CD4-positive, alpha-beta T cell (primary cell): ENCODE results near the gene TMSB4X. TPM values are rescaled to one million over a fixed set of nuclear protein-coding genes. Genes with fewer than 3 reads are reported as not detected.

ENCODE experiments used
- ATAC-seq: fragments of 200-7000 bp; cut with Tn5 transposase; one replicate; pipeline ENCODE4 v1.10.0; 2022; ENCODE audit warnings: mild to moderate bottlenecking; ENCODE audit not compliant: poor library complexity
- CTCF ChIA-PET: fragments of 350-600 bp; sonication (Branson Sonifier 250); formaldehyde crosslinking; loops from one replicate; lab custom pipeline; 2021; ENCODE audit warnings: antibody characterized with exemption, inconsistent platforms; lab: Charles Lee
- POLR2A ChIA-PET: fragments of 350-600 bp; sonication (Branson Sonifier 250); formaldehyde crosslinking; loops from one replicate; lab custom pipeline; 2021; ENCODE audit warnings: antibody characterized with exemption, inconsistent platforms; lab: Charles Lee
- DNase-seq, 14 experiments: peaks; one replicate each; pipeline ENCODE4 v3.0.0-alpha.2; 2013 to 2020; ENCODE audit warnings: mixed read lengths in 2 of 14
- H3K27ac ChIP-seq, 2 donors: one replicate each; pipeline versions ENCODE4 v1.5.1 to v1.7.0; 2013; ENCODE audit warnings: low read length in 2 of 2, low read depth in 1 of 2, mild to moderate bottlenecking in 1 of 2
- H3K27me3 ChIP-seq, 2 experiments: 1 replicate in 1 of 2; 2 replicates in 1 of 2; pipeline versions ENCODE4 v1.6.1 to v1.7.0; 2013; ENCODE audit warnings: low read length in 2 of 2, control low read depth in 1 of 2, mild to moderate bottlenecking in 1 of 2, moderate library complexity in 1 of 2; ENCODE audit not compliant: insufficient read depth in 2 of 2, control insufficient read depth in 1 of 2
- H3K36me3 ChIP-seq: one replicate; pipeline ENCODE4 v1.6.1; 2013; ENCODE audit warnings: low read length, control low read depth; ENCODE audit not compliant: insufficient read depth
- H3K4me1 ChIP-seq: one replicate; pipeline ENCODE4 v1.6.1; 2013; ENCODE audit warnings: low read length, control low read depth; ENCODE audit not compliant: insufficient read depth
- H3K4me3 ChIP-seq: one replicate; pipeline ENCODE4 v1.5.1; 2013; ENCODE audit warnings: mild to moderate bottlenecking, low read length, moderate library complexity
- H3K9me3 ChIP-seq, 2 experiments: 1 replicate in 1 of 2; 2 replicates in 1 of 2; pipeline versions ENCODE4 v1.6.1 to v1.7.0; 2013; ENCODE audit warnings: low read length in 2 of 2, mild to moderate bottlenecking in 2 of 2, control low read depth in 1 of 2, moderate library complexity in 1 of 2; ENCODE audit not compliant: control insufficient read depth in 1 of 2, insufficient read depth in 1 of 2
- H3K27ac Mint-ChIP-seq: one replicate; pipeline ENCODE4 v1.8.0; 2020; ENCODE audit warnings: mixed read lengths
- H3K27me3 Mint-ChIP-seq: one replicate; pipeline ENCODE4 v1.8.0; 2021; ENCODE audit warnings: mixed read lengths
- H3K36me3 Mint-ChIP-seq: one replicate; pipeline ENCODE4 v1.8.0; 2021; ENCODE audit warnings: low read depth, mixed read lengths
- H3K4me1 Mint-ChIP-seq: one replicate; pipeline ENCODE4 v1.8.0; 2021; ENCODE audit warnings: low read depth, mixed read lengths
- H3K4me3 Mint-ChIP-seq: one replicate; pipeline ENCODE4 v1.8.0; 2020; ENCODE audit warnings: mild to moderate bottlenecking, mixed read lengths
- H3K9me3 Mint-ChIP-seq: one replicate; pipeline ENCODE4 v1.8.0; 2020; ENCODE audit warnings: mixed read lengths
- CTCF ChIP-seq: fragments of 200-600 bp; IDR thresholded peaks from one replicate; pipeline ENCODE4 v1.8.0; 2022; ENCODE audit warnings: antibody characterized with exemption, mild to moderate bottlenecking
- intact Hi-C, 2 experiments: fragments of 100-400 bp; cut with DNase I in 1 of 2; cut with micrococcal nuclease in 1 of 2; formaldehyde crosslinking; loops; one replicate each; pipeline versions ENCODE4 v1.15.1 to v1.9.0; 2023 to 2025; cut with DNase I, micrococcal nuclease
- total RNA-seq, 174 experiments: library from RNA in 2 of 174; stranded (reverse) in 2 of 174; gene quantifications; one replicate each; pipeline ENCODE4 v1.2.3 and lab custom pipeline; 2021 to 2026

Gene TMSB4X
- total RNA-seq, 2 experiments from 2014 or later: 2,621 to 2,738 TPM

- Histone ChIP-seq H3K27me3 (no peaks in the 10 kb centered on the region), H3K27ac (peak overlapping the region; percentile 76 to 91), H3K36me3 (no peaks in the 10 kb centered on the region), H3K4me3 (peak overlapping the region; percentile 59), H3K4me1 (peaks cover 89% of the 10 kb centered on the region), H3K9me3 (no peaks in the 10 kb centered on the region)
- Mint-ChIP-seq H3K27me3 (no peaks in the 10 kb centered on the region), H3K4me3 (peak overlapping the region; percentile 83), H3K9me3 (no peaks in the 10 kb centered on the region), H3K4me1 (peaks cover 93% of the 10 kb centered on the region), H3K27ac (peak overlapping the region; percentile 95), H3K36me3 (no peaks in the 10 kb centered on the region)
- ChIA-PET CTCF (interaction anchor here (0.7 to 5.7 kb wide), 12 partner anchors 8 to 1078 kb away, joined by 3 to 181 read pairs (median 4); partner anchors contain the start of genes GEMIN8 and TMSB4X), POLR2A (interaction anchor here (0.6 to 17.7 kb wide), 16 partner anchors 22 to 537 kb away, joined by 3 to 1050 read pairs (median 6); partner anchors contain the start of gene TMSB4X)
- intact Hi-C loops: loop anchor here (1.0 to 10.0 kb wide), 6 partner anchors 16 to 201 kb away; partner anchors contain the start of gene TMSB4X (in 1 of the 2)
- DNase-seq (peak; percentile 55 to 88 (median 66)), ATAC-seq (peak; percentile 66)
- TF ChIP-seq CTCF: peak; percentile 66
These were observed 23.9 kb upstream of the TMSB4X start for GRCh38 chrX:12950851-12951594.

DNA sequence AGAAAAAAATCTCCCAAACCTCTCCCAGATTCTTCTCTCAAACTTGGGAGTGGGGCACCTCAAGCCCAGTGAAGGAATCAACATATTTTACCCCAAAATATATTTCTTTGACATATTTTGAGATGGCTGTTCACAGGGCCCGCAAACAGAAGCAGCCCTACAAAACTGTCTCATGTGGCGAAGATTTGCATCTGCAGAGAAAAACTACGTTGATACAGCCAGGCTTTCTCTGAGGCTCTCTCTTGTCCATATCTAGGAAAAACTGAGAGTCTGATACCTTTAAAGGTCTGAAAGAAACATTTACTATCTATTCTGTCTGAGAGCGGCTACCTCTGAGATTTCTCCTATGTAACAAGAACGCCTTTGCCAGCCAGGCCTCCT, 23.3 kb upstream of the TMSB4X start:
- ATAC-seq (peak; percentile 21), DNase-seq (peak in 2 of 14 experiments; percentile 60 to 65)
- H3K36me3 ChIP-seq: no peaks in the 10 kb centered on the region
- peak overlapping the region; percentile 59 for H3K4me3 ChIP-seq
- peaks cover 94% of the 10 kb centered on the region for H3K4me1 ChIP-seq
- Mint-ChIP-seq H3K27me3 (no peaks in the 10 kb centered on the region), H3K9me3 (no peaks in the 10 kb centered on the region), H3K36me3 (no peaks in the 10 kb centered on the region), H3K27ac (peak overlapping the region; percentile 95), H3K4me1 (peaks cover 93% of the 10 kb centered on the region), H3K4me3 (peak overlapping the region; percentile 83)
- intact Hi-C loops: loop anchor here (1.0 to 10.0 kb wide), 5 partner anchors 16 to 201 kb away; partner anchors contain the start of gene TMSB4X (in 1 of the 2)
- H3K27me3 ChIP-seq: no peaks in the 10 kb centered on the region
- POLR2A ChIA-PET: interaction anchor here (0.6 to 17.7 kb wide), 13 partner anchors 21 to 144 kb away, joined by 3 to 1050 read pairs (median 7); partner anchors contain the start of gene TMSB4X
- TF ChIP-seq CTCF: no peak
- CTCF ChIA-PET: interaction anchor here (0.7 to 5.7 kb wide), 9 partner anchors 23 to 1078 kb away, joined by 3 to 181 read pairs (median 5); partner anchors contain the start of genes GEMIN8 and TMSB4X
- H3K27ac ChIP-seq: peak overlapping the region; percentile 76 to 91
- H3K9me3 ChIP-seq: no peaks in the 10 kb centered on the region

- Histone ChIP-seq H3K4me1 (peaks cover 87% of the 10 kb centered on the region), H3K27ac (peak overlapping the region; percentile 87 to 89), H3K36me3 (no peaks in the 10 kb centered on the region), H3K9me3 (no peaks in the 10 kb centered on the region), H3K4me3 (peak overlapping the region; percentile 31), H3K27me3 (no peaks in the 10 kb centered on the region)
- Mint-ChIP-seq H3K36me3 (no peaks in the 10 kb centered on the region), H3K4me1 (peaks cover 91% of the 10 kb centered on the region), H3K9me3 (no peaks in the 10 kb centered on the region), H3K4me3 (peak overlapping the region; percentile 84), H3K27ac (peak overlapping the region; percentile 95), H3K27me3 (no peaks in the 10 kb centered on the region)
- intact Hi-C loops: loop anchor here in 1 of 2 experiments (5.0 to 10.0 kb wide), 2 partner anchors 51 to 199 kb away; no protein-coding TSS in a partner anchor
- no peak for ATAC-seq
- CTCF ChIA-PET: interaction anchor here (0.9 to 1.2 kb wide), 3 partner anchors 15 to 139 kb away, joined by 3 to 4 read pairs (median 3); no protein-coding TSS in a partner anchor
- peak in 2 of 14 experiments; percentile 37 to 44 for DNase-seq
- POLR2A ChIA-PET: interaction anchor here (0.6 to 17.7 kb wide), 8 partner anchors 9 to 736 kb away, joined by 3 to 1050 read pairs (median 3); partner anchors contain the start of genes RAB9A and TMSB4X
- no peak for TF ChIP-seq CTCF
These were observed 21.5 kb upstream of the TMSB4X start for GRCh38 chrX:12953420-12953819.
